NOMO-1 (cell line): Measurements from ENCODE around the gene TRPM5.

ENCODE experiments used
- DNase-seq, 2 experiments: peaks; one replicate each; lab custom pipeline; 2025; ENCODE audit not compliant: unreplicated experiment in 2 of 2; lab: John Stamatoyannopoulos, UW

TRPM5 gene

GRCh38 chr11:2421996-2422395 is 22.3 kb downstream of the TRPM5 start:
- no peak for DNase-seq

- no peak for DNase-seq
Measured at GRCh38 chr11:2421226-2421994, 22.9 kb downstream of the TRPM5 start.

GRCh38 chr11:2420502-2421225 is 23.6 kb downstream of the TRPM5 start:
- peak; percentile 59 to 78 for DNase-seq

GRCh38 chr11:2419638-2420501 is 24.4 kb downstream of the TRPM5 start:
- peak; percentile 72 to 78 for DNase-seq

- no peak for DNase-seq
Measured at GRCh38 chr11:2418693-2419360, 25.5 kb downstream of the TRPM5 start.

GRCh38 chr11:2417856-2418692 is 26.2 kb downstream of the TRPM5 start:
- no peak for DNase-seq

GRCh38 chr11:2416765-2417164 is 27.5 kb downstream of the TRPM5 start:
- no peak for DNase-seq

GRCh38 chr11:2415601-2416380 is 28.5 kb downstream of the TRPM5 start:
- no peak for DNase-seq

- DNase-seq, result no peak
Measured at GRCh38 chr11:2415171-2415570, 29.1 kb downstream of the TRPM5 start.

GRCh38 chr11:2414616-2415015 is 29.7 kb downstream of the TRPM5 start:
- DNase-seq, result no peak

GRCh38 chr11:2413742-2414579 is 30.4 kb downstream of the TRPM5 start:
- no peak for DNase-seq

- DNase-seq, result no peak
Measured at GRCh38 chr11:2412323-2412722, 32.0 kb downstream of the TRPM5 start.

- no peak for DNase-seq
Measured at GRCh38 chr11:2411446-2412305, 32.6 kb downstream of the TRPM5 start.

- DNase-seq, result no peak
Measured at GRCh38 chr11:2410616-2411015, 33.7 kb downstream of the TRPM5 start.

GRCh38 chr11:2409611-2410468 is 34.5 kb downstream of the TRPM5 start:
- DNase-seq, result no peak

- DNase-seq, result no peak
Measured at GRCh38 chr11:2409126-2409525, 35.2 kb downstream of the TRPM5 start.
